Suprapubic skin (tissue), 3 donors: Measurements from ENCODE around the gene APC2.

Experiments
- CTCF ChIP-seq, 2 donors: fragments of 200-600 bp in 1 of 2; fragments of 450-650 bp in 1 of 2; sonication (generic) in 1 of 2; IDR thresholded peaks; one replicate each; pipeline ENCODE4 v1.5.1; 2016 to 2019; ENCODE audit warnings: antibody characterized with exemption in 2 of 2, mild to moderate bottlenecking in 1 of 2, moderate library complexity in 1 of 2
- POLR2AphosphoS5 ChIP-seq, 3 donors: sonication (generic); formaldehyde crosslinking; IDR thresholded peaks; one replicate each; pipeline ENCODE4 v1.6.1; 2017; ENCODE audit warnings: antibody characterized with exemption in 3 of 3

GRCh38 chr19:1489463-1490310, 39.8 kb downstream of the APC2 start:
- no peak for TF ChIP-seq CTCF (IDR thresholded peaks at IDR 0.05)
- no peak for TF ChIP-seq POLR2AphosphoS5 (IDR thresholded peaks at IDR 0.05)
